ENCODE data around the gene RPUSD4.

GRCh38 chr11:126158054-126158791, 53.2 kb downstream of the RPUSD4 start:
- TF ChIP-seq CTCF (IDR thresholded peaks at IDR 0.05) (no peak), EZH2 (IDR thresholded peaks at IDR 0.05; ENCODE audit: borderline replicate concordance, insufficient read depth, low read depth, low read length, poor library complexity, severe bottlenecking) (no peak)

All from B cell (primary cell).